HG03097 (cell line): ENCODE results near the gene COX17.
A peak's percentile ranks its signal among the peaks of the same experiment; 100 is the strongest.
"Not testable (repeated sequence)": the region's sequence is repeated elsewhere in the genome, so short reads cannot be mapped to it uniquely, and the experiment has no call there.

Experiments
- ATAC-seq: cut with Tn5 transposase; IDR thresholded peaks from one replicate; pipeline ENCODE4 v1.9.1; 2021; ENCODE audit not compliant: unreplicated experiment, low FRiP score

Gene COX17, protein sequence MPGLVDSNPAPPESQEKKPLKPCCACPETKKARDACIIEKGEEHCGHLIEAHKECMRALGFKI

DNA sequence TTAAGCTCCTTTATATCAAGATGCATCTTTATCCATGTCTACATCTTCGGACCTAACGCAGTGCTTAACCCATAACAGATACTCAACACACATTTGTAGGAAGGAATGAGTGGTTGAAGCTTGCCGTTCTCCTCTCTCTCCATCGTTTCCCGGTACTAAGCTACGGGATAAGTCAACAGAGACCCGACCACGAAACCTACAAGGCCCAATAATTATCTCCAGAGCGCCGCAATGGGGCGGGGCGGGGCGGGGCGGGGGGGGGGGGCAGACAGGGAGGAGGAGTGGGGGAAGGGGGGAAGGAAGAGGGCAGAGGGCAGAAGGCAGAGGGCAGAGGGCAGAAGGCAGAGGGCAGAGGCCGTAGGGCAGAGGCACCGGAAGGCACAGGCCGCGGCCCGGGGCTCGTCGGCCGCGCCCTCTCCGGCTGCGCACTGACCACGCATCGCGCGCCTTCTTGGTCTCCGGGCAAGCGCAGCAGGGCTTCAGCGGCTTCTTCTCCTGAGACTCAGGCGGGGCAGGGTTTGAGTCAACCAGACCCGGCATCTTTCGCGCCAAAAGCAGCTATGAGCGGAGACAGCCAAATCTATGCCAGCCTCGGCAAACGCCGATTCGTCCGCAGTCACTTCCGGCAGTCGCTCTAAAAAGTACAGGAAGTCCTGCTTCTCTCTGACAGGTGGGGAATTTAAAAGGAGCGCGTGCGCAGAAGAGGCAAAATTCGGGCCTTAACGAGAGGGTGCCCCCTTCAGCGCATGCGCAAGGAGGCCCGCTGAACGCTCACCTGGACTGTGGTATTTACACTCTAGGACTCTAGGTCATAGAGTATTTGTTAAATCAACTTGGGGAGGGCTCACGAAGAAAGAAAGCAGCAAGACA is at the start of gene COX17:
Gene COX17, minus strand, starts transcription at position 636 of the 870 bp plus-strand sequence. Its CDS starts 96 bp downstream, at position 540.
- ATAC-seq, result peak; percentile 85

DNA sequence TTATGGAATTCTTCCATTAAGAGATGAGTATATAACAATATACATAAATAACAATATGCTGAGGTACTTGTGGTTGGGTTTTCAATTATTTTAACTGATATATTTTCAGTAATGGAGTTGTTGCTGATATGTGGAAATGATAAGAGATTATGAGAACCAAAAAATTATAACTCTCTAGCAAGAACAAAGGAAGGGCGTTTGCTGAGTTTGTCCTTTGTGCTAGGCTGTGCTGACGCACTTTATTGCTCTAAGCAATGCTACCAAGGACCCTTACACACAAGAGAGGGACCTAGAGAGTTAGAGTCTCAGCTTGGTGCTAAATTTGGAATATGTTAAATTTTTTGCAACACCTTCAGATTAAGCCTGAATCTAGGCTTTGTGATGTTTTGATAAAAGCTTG is 49.7 kb upstream of the COX17 start:
- ATAC-seq, result no peak

DNA sequence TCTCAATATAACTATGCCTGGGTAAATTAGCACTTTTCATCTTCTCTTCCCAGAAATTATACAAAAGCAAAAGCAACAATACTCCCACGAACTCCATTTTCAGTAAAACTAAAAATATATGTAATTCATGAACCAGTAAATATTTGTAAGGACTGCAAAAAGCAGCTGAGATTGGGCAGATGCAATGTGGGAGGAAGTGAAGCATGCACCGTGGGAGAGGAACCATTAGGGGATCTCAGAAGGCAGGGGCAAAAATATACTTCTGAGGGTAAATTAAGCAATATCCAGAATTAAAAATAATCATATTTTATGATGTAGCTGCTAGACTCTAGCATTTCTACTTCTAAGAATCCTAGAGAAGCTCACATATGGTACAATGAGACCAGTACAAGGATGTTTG is 45.8 kb upstream of the COX17 start:
- no peak for ATAC-seq

DNA sequence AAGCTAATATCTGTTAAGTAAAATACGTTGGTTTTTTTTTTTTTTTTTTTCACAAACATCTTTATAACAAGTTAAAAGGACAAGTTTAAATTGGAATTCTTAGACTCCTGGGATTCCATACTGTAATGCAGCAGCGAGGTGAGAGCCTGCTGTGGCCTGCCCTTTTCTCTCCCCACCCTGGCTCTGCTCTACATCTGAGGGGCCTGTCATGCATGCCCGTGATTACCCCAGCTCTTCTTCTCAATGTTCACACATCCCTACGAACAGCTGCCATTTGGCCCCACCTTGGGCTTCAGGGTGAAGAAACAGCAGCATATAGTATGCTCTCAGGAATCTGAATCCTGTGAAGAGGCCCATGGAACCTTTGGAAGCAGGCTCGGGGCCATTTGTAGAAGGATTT is 40.3 kb upstream of the COX17 start:
- ATAC-seq, result no peak

GRCh38 chr3:119716998-119717397 is 39.8 kb upstream of the COX17 start:
- no peak for ATAC-seq

- ATAC-seq, result no peak
Measured at GRCh38 chr3:119715105-119715504, 37.9 kb upstream of the COX17 start.

- ATAC-seq, result no peak
Measured at GRCh38 chr3:119703820-119704531, 26.8 kb upstream of the COX17 start.

- peak; percentile 82 for ATAC-seq
Measured at GRCh38 chr3:119702530-119703527, 25.6 kb upstream of the COX17 start, which contains the start of gene CFAP91. CFAP91 (plus strand) TSS chr3:119703022; CDS start chr3:119703099, 77 bp downstream.

DNA sequence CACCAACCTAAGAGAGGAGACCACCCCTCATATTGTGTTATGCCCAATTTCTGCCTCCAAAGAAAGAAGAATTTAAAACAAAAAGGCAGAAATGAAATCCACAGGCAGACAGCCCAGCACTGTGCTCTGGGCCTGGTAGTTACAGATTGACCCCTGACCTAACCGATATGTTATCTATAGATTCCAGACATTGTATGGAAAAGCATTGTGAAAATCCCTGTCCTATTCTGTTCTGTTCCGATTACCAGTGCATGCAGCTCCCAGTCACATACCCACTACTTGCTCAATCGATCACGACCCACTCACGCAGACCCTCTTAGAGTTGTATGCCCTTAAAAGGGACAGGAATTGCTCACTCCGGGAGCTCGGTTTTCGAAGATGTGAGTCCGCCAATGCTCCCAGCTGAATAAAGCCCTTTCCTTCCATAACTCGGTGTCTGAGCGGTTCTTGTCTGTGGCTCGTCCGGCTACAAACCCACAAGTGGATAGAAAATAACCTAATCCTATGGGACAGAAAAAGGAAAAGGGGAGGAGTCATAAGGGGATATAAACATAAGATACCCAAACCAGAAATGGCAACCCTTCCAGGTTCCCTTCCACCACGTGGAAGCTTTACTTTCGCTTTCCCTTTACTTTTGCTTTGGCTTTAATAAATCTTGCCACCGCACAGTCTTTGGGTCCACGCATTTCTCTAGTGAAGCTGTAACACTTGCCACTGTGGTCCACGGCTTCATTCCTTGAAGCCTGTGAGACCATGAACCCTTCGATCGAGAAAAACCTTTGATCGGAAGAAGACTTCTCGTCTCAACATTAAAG is 23.9 kb upstream of the COX17 start:
- ATAC-seq, result no peak

GRCh38 chr3:119700269-119700919 is 23.2 kb upstream of the COX17 start:
- peak; percentile 37 for ATAC-seq

GRCh38 chr3:119697394-119697793 is 20.2 kb upstream of the COX17 start:
- ATAC-seq, result no peak

- ATAC-seq, result no peak
Measured at GRCh38 chr3:119695480-119695879, 18.3 kb upstream of the COX17 start.

DNA sequence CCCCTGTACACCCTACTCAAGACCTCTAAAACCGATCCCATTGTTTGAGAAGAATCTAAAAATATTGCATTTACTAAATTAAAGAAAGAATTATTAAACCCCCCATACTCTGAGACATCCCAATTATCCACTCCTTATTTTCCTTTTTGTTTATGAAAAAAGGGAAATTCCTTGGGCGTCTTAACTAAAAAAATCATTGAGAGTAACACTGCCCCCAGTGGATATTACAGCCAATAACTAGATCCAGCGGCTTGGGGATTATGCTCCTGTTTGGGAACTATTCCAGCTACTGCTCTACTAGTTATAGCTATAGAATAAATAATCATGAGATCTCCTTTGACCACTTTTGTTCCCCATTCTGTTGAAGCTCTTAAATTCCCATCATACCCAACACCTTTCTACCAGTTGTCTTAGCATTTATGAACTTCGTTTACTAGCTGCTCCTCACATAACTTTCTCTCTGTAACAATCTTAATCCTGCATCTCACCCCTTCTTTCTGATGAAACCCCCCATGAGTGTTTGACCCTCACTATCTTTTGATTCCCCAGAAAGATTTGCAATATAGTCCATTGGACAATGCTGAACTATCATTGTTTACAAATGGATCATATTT is 12.9 kb upstream of the COX17 start:
- no peak for ATAC-seq

DNA sequence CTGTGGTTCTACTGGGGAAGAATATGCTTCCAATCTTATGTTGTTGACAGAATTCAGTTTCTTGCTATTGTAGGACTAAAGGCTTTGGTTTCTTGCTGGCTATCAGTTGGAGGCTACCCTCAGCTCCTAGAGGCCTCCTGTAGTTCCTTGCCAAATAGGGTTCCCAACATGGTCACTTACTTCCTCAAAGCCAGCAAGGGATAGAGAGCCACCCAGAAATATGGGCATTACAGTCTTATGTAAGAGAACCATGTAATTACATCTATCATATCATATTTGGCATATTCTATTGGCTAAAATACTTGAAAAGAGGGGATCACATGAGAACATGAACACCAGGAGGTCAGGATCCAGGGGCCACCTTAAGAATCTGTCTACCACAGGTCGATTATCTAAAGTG is 6.2 kb upstream of the COX17 start:
- ATAC-seq, result no peak

GRCh38 chr3:119681279-119681678 is 4.1 kb upstream of the COX17 start:
- peak; percentile 32 for ATAC-seq

DNA sequence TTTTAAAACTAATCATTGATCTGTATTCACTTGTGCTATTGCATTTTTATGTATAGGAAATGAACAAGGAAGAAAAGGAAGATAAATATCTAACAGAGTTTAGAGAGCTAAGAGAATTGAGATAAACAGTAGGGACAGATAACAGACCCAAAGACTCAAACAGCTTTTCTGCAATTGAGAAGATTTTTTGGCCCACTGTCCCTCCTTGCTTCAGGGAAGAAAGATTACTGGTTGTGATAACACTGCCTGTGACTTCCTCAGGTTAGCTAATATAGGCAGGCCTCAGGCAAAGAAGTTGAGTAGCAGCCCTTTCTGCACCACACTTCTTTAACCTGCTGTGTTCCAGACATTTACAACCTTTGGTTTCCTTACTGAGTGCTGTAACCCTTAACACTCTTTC is 2.7 kb upstream of the COX17 start:
- no peak for ATAC-seq

DNA sequence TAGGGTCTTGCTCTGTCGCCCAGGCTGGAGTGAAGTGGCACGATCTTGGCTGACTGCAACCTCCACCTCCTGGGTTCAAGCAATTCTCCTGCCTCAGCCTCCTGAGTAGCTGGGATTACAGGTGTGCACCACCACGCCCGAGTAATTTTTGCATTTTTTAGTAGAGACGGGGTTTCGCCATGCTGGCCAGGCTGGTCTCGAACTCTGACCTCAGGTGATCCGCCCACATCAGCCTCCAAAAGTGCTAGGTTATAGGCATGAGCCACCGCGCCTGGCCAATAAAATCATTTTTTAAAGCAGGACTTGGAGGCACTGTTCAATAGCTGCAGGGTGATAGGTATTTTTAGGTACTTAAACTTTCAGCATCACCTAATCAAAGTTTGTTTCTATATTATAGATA is 1.0 kb upstream of the COX17 start:
- not testable (repeated sequence) for ATAC-seq

DNA sequence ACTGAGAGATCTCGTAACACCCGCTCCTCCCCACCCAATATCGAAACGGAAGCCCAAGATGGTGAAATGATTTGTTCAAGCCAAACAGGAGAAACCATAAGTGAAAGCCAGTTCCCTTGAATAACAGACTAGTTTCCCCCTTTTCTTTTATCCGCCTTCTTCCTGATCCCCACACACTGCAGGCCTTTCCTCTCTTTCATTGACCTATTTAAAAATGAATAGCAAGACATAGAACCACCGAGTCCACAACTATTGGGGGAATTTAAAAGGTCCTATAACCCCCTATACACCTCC is 382 bp upstream of the COX17 start:
- ATAC-seq, result peak; percentile 1

DNA sequence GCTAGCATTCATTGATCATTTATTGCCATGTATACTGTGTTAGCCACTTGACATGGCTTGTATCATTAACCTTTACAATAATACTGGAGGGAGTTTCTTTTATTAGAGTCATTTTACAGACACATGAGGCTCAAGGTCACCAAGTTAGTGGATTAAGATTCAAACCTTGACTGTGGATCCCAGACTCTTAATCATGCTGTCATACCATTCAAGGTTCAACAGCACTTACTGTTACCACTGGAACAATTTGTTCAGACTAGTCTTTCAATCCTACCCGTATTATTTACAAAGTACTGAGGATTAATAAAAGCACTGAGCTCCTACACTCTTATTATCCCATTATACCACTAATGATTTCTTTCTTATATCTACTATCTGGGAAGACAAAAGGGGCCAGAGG is 1.2 kb downstream of the COX17 start:
- no peak for ATAC-seq
